ENCODE measurements around the gene SUN1. TPM values are rescaled to one million over a fixed set of nuclear protein-coding genes. Genes with fewer than 3 reads are reported as not detected.
"Not testable (repeated sequence)": the region's sequence is repeated elsewhere in the genome, so short reads cannot be mapped to it uniquely, and the experiment has no call there.

SUN1 gene
- total RNA-seq, 1 experiment from 2014 or later, result 126 TPM

- Mint-ChIP-seq H3K36me3 (ENCODE audit: insufficient read depth, unreplicated experiment) (peaks cover 10% of the 10 kb centered on the region), H3K27ac (ENCODE audit: low read depth, unreplicated experiment) (no peak overlapping the region), H3K9me3 (ENCODE audit: unreplicated experiment) (no peaks in the 10 kb centered on the region), H3K4me1 (ENCODE audit: insufficient read depth, unreplicated experiment) (no peaks in the 10 kb centered on the region), H3K4me3 (ENCODE audit: unreplicated experiment) (no peak overlapping the region), H3K27me3 (ENCODE audit: insufficient read depth, unreplicated experiment) (no peaks in the 10 kb centered on the region)
- CTCF ChIA-PET, result no interaction called here
- POLR2A ChIA-PET, result interaction anchor here (1.0 kb wide), 1 partner anchor 38 kb away, joined by 3 read pairs; no protein-coding TSS in a partner anchor
- no peak for DNase-seq (ENCODE audit: unreplicated experiment)
- no peak for TF ChIP-seq CTCF (IDR thresholded peaks at IDR 0.05; ENCODE audit: unreplicated experiment)
- BruUV-seq (replicated peaks), result no TSS peak
- intact Hi-C loops (cut with micrococcal nuclease), result no loop called here
Measured at GRCh38 chr7:794671-795329, 37.5 kb upstream of the SUN1 start.

GRCh38 chr7:796434-797169 lies 35.7 kb upstream of the SUN1 start:
- H3K36me3 Mint-ChIP-seq (ENCODE audit: insufficient read depth, unreplicated experiment); H3K9me3 Mint-ChIP-seq (ENCODE audit: unreplicated experiment); BruUV-seq (replicated peaks); H3K4me1 Mint-ChIP-seq (ENCODE audit: insufficient read depth, unreplicated experiment); H3K4me3 Mint-ChIP-seq (ENCODE audit: unreplicated experiment); H3K27ac Mint-ChIP-seq (ENCODE audit: low read depth, unreplicated experiment); DNase-seq (ENCODE audit: unreplicated experiment); POLR2A ChIA-PET; intact Hi-C loops (cut with micrococcal nuclease); H3K27me3 Mint-ChIP-seq (ENCODE audit: insufficient read depth, unreplicated experiment); CTCF ChIA-PET: not testable (repeated sequence)

- ChIA-PET POLR2A (interaction anchor here (0.8 to 1.1 kb wide), 2 partner anchors 14 to 18 kb away, joined by 3 read pairs; no protein-coding TSS in a partner anchor), CTCF (interaction anchor here (1.1 to 1.4 kb wide), 2 partner anchors 12 to 77 kb away, joined by 3 to 4 read pairs; partner anchors contain the start of gene GET4)
- no peaks in the 10 kb centered on the region for H3K4me1 Mint-ChIP-seq (ENCODE audit: insufficient read depth, unreplicated experiment)
- no peak overlapping the region for H3K4me3 Mint-ChIP-seq (ENCODE audit: unreplicated experiment)
- BruUV-seq (replicated peaks), result no TSS peak
- no peak overlapping the region for H3K27ac Mint-ChIP-seq (ENCODE audit: low read depth, unreplicated experiment)
- DNase-seq (ENCODE audit: unreplicated experiment), result no peak
- no peaks in the 10 kb centered on the region for H3K9me3 Mint-ChIP-seq (ENCODE audit: unreplicated experiment)
- TF ChIP-seq CTCF (IDR thresholded peaks at IDR 0.05; ENCODE audit: unreplicated experiment), result no peak
- intact Hi-C loops (cut with micrococcal nuclease), result no loop called here
- H3K36me3 Mint-ChIP-seq (ENCODE audit: insufficient read depth, unreplicated experiment), result peaks cover 4% of the 10 kb centered on the region
- H3K27me3 Mint-ChIP-seq (ENCODE audit: insufficient read depth, unreplicated experiment), result no peaks in the 10 kb centered on the region
Measured at GRCh38 chr7:798921-799470, 33.3 kb upstream of the SUN1 start.

- ChIA-PET CTCF (interaction anchor here (1.0 to 1.2 kb wide), 2 partner anchors 10 to 73 kb away, joined by 3 to 4 read pairs; no protein-coding TSS in a partner anchor), POLR2A (no interaction called here)
- no peak for DNase-seq (ENCODE audit: unreplicated experiment)
- no peak overlapping the region for H3K4me3 Mint-ChIP-seq (ENCODE audit: unreplicated experiment)
- intact Hi-C loops (cut with micrococcal nuclease), result no loop called here
- no peak for TF ChIP-seq CTCF (IDR thresholded peaks at IDR 0.05; ENCODE audit: unreplicated experiment)
- no TSS peak for BruUV-seq (replicated peaks)
- no peak overlapping the region for H3K27ac Mint-ChIP-seq (ENCODE audit: low read depth, unreplicated experiment)
- H3K36me3 Mint-ChIP-seq (ENCODE audit: insufficient read depth, unreplicated experiment), result no peaks in the 10 kb centered on the region
- H3K27me3 Mint-ChIP-seq (ENCODE audit: insufficient read depth, unreplicated experiment), result no peaks in the 10 kb centered on the region
- no peaks in the 10 kb centered on the region for H3K4me1 Mint-ChIP-seq (ENCODE audit: insufficient read depth, unreplicated experiment)
- H3K9me3 Mint-ChIP-seq (ENCODE audit: unreplicated experiment), result no peaks in the 10 kb centered on the region
Measured at GRCh38 chr7:800692-801091, 31.6 kb upstream of the SUN1 start.

- H3K4me3 Mint-ChIP-seq (ENCODE audit: unreplicated experiment); H3K27me3 Mint-ChIP-seq (ENCODE audit: insufficient read depth, unreplicated experiment); H3K9me3 Mint-ChIP-seq (ENCODE audit: unreplicated experiment); H3K27ac Mint-ChIP-seq (ENCODE audit: low read depth, unreplicated experiment); intact Hi-C loops (cut with micrococcal nuclease); DNase-seq (ENCODE audit: unreplicated experiment); POLR2A ChIA-PET; H3K36me3 Mint-ChIP-seq (ENCODE audit: insufficient read depth, unreplicated experiment); BruUV-seq (replicated peaks); H3K4me1 Mint-ChIP-seq (ENCODE audit: insufficient read depth, unreplicated experiment): not testable (repeated sequence)
- CTCF ChIA-PET, result interaction anchor here (0.7 to 1.2 kb wide), 2 partner anchors 72 to 704 kb away, joined by 3 to 4 read pairs; no protein-coding TSS in a partner anchor
Measured at GRCh38 chr7:801351-801750, 30.9 kb upstream of the SUN1 start.

Measured in MCF 10A (cell line).